ENCODE measurements around the gene RFX3. TPM values are rescaled to one million over a fixed set of nuclear protein-coding genes. Genes with fewer than 3 reads are reported as not detected.

RFX3 gene
- total RNA-seq, 1 experiment from 2014 or later = 9.9 TPM

DNA sequence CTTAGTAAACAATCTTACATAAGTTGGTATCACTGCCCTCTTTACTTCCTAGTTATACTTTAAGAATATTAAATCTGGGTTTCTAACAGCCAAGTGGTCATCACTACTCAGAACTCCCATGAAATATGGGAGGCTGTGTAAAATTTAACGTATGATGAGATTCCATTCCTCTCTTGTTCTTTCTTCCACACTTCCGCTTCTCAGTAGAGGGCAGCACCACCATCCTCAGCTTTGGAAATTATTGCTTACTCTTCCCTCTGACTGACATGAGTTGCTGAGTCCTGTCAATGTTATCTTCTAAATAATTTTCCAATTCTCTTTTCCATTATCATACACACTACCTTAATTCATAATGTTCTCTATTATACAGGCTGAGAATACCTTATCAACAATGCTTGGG, 194.0 kb downstream of the RFX3 start:
- Histone ChIP-seq H3K4ac (ENCODE audit: low read depth, low read length) (no peak overlapping the region), H3K79me2 (ENCODE audit: insufficient read depth, low read length) (no peaks in the 10 kb centered on the region), H3K23ac (ENCODE audit: insufficient read length, low read depth, low read length) (no peak overlapping the region), H3K9me3 (ENCODE audit: control insufficient read depth, low read depth, low read length) (no peaks in the 10 kb centered on the region), H4K91ac (ENCODE audit: insufficient read length, low read depth, low read length) (no peak overlapping the region), H3T11ph (ENCODE audit: low read length) (no peak overlapping the region), H3K79me1 (ENCODE audit: insufficient read depth, low read depth, low read length, poor library complexity, severe bottlenecking) (no peaks in the 10 kb centered on the region), H4K20me1 (ENCODE audit: control insufficient read depth, insufficient read depth, insufficient read length) (no peaks in the 10 kb centered on the region), H3K56ac (ENCODE audit: insufficient read length, low read depth, low read length) (no peak overlapping the region), H2BK120ac (ENCODE audit: low read depth, low read length, poor library complexity, severe bottlenecking) (no peak overlapping the region), H3K18ac (ENCODE audit: insufficient read length, low read depth, low read length) (no peak overlapping the region), H2BK5ac (ENCODE audit: insufficient read length, low read length) (no peak overlapping the region), H3K4me1 (ENCODE audit: insufficient read depth, low read length) (no peaks in the 10 kb centered on the region; the same call in 1 of the 2 replicates), H2AK5ac (ENCODE audit: insufficient read length, low read length) (no peak overlapping the region), H3K14ac (ENCODE audit: insufficient read depth, low read length) (no peak overlapping the region), H4K8ac (replicated peaks; ENCODE audit: insufficient read length, low read depth, low read length) (no peak overlapping the region), H2BK12ac (ENCODE audit: insufficient read length, low read depth, low read length) (no peak overlapping the region), H3K27ac (ENCODE audit: insufficient read length, low read depth, low read length) (no peak overlapping the region), H4K5ac (ENCODE audit: insufficient read length, low read depth, low read length) (no peak overlapping the region), H2BK20ac (ENCODE audit: low read depth, low read length, poor library complexity, severe bottlenecking) (no peak overlapping the region), H3K23me2 (ENCODE audit: insufficient read length, low read depth, low read length, poor library complexity, severe bottlenecking) (no peaks in the 10 kb centered on the region), H2AFZ (ENCODE audit: low read length) (no peak overlapping the region), H2BK15ac (ENCODE audit: low read depth, low read length) (no peak overlapping the region), H3K4me2 (ENCODE audit: insufficient read depth, insufficient read length, low read length) (no peak overlapping the region), H3K9ac (ENCODE audit: extremely low read depth, insufficient read length, low read length) (no peak overlapping the region), H3K27me3 (ENCODE audit: insufficient read depth, low read length) (no peaks in the 10 kb centered on the region)
- H3K9me3 Mint-ChIP-seq = no peaks in the 10 kb centered on the region
- no peak for DNase-seq
- H3K4me1 Mint-ChIP-seq = no peaks in the 10 kb centered on the region
- H3K27ac Mint-ChIP-seq = no peak overlapping the region
- no CpG with 5 or more reads among the region's 2 CpGs for WGBS (ENCODE audit: extremely low coverage, insufficient read length, low lambda C conversion rate)
- peaks cover 0 to 4% (median 0%) of the 10 kb centered on the region in 3 experiments; a peak in 1 of 7 replicates for H3K36me3 Mint-ChIP-seq (ENCODE audit: insufficient read depth in 1 of 3, low read depth in 3 of 3)
- H3K4me3 Mint-ChIP-seq = no peak overlapping the region
- peak; percentile 64 for TF ChIP-seq CTCF (conservative IDR thresholded peaks at IDR 0.05)
- H3K27me3 Mint-ChIP-seq (ENCODE audit: low read depth) = no peaks in the 10 kb centered on the region

Measured in H9 (cell line).